Panc1 (cell line): ENCODE data around the gene CTSS. TPM values are rescaled to one million over a fixed set of nuclear protein-coding genes. Genes with fewer than 3 reads are reported as not detected.
A peak's percentile ranks its signal among the peaks of the same experiment; 100 is the strongest.

Source experiments
- ATAC-seq: fragments of 200-7000 bp; cut with Tn5 transposase; 2 replicates; pipeline ENCODE4 v1.9.1; 2020; ENCODE audit warnings: mild to moderate bottlenecking, moderate library complexity
- Bru-seq: library from RNA; stranded (reverse); fragments of 400-500 nt; gene quantifications from one replicate; lab custom pipeline; 2021; lab: Mats Ljungman, UMichigan
- BruChase-seq, 2 experiments: library from RNA; stranded (reverse); fragments of 400-500 nt; gene quantifications; one replicate each; lab custom pipeline; 2021; lab: Mats Ljungman, UMichigan
- BruUV-seq: library from RNA; stranded (reverse); fragments of 400-500 nt; replicated peaks from 2 replicates; lab custom pipeline; 2021; lab: Mats Ljungman, UMichigan
- CTCF ChIA-PET: fragments of 300-600 bp; sonication (Branson Sonifier 250); formaldehyde crosslinking; loops from one replicate; lab custom pipeline; 2022; ENCODE audit warnings: antibody characterized with exemption; lab: Charles Lee
- POLR2A ChIA-PET: fragments of 300-600 bp; sonication (Branson Sonifier 250); formaldehyde crosslinking; loops from one replicate; lab custom pipeline; 2022; ENCODE audit warnings: antibody characterized with exemption; lab: Charles Lee
- DNase-seq: peaks from one replicate; pipeline ENCODE4 v3.0.0-alpha.2; 2010; ENCODE audit warnings: low read depth, low spot score
- H3K27ac ChIP-seq: 2 replicates; pipeline ENCODE4 v1.5.1; 2011; ENCODE audit warnings: mild to moderate bottlenecking, low read length, inconsistent platforms
- H3K27me3 ChIP-seq: fragments of 200-500 bp; sonication (Bioruptor generic); 2 replicates; pipeline ENCODE4 v1.6.0; 2014; ENCODE audit warnings: low read length, inconsistent platforms; ENCODE audit not compliant: control insufficient read depth, insufficient read depth
- H3K36me3 ChIP-seq: fragments of 200-500 bp; sonication (Bioruptor generic); 2 replicates; pipeline ENCODE4 v1.5.1; 2014; ENCODE audit warnings: inconsistent platforms, mild to moderate bottlenecking, low read length, moderate library complexity; ENCODE audit not compliant: control insufficient read depth, insufficient read depth
- H3K4me1 ChIP-seq: 2 replicates; pipeline ENCODE4 v1.5.1; 2011; ENCODE audit warnings: inconsistent platforms, mild to moderate bottlenecking, low read length, moderate library complexity; ENCODE audit not compliant: control insufficient read depth, insufficient read depth
- H3K4me3 ChIP-seq, 2 experiments: 2 replicates each; pipeline ENCODE4 v1.5.1; 2011 to 2012; ENCODE audit warnings: low read depth in 2 of 2, low read length in 2 of 2, mild to moderate bottlenecking in 2 of 2, inconsistent platforms in 1 of 2, moderate library complexity in 1 of 2
- H3K9me3 ChIP-seq: fragments of 200-500 bp; sonication (Bioruptor generic); 2 replicates; pipeline ENCODE4 v1.5.1; 2014; ENCODE audit warnings: low read depth, mild to moderate bottlenecking, inconsistent platforms, low read length, moderate library complexity; ENCODE audit not compliant: control insufficient read depth, insufficient read depth
- POLR2AphosphoS5 ChIP-seq: IDR thresholded peaks from 2 replicates; pipeline ENCODE4 v1.6.1; 2012; ENCODE audit warnings: mild to moderate bottlenecking, low read depth, low read length, moderate library complexity
- REST ChIP-seq, 2 experiments: IDR thresholded peaks; 2 replicates each; pipeline ENCODE4 v1.6.1; 2011 to 2012; ENCODE audit warnings: low read depth in 2 of 2, control low read depth in 1 of 2, low read length in 1 of 2, mild to moderate bottlenecking in 1 of 2, moderate library complexity in 1 of 2; ENCODE audit not compliant: insufficient read depth in 1 of 2
- SIN3A ChIP-seq: IDR thresholded peaks from 2 replicates; pipeline ENCODE4 v1.6.1; 2012; ENCODE audit warnings: low read depth, mild to moderate bottlenecking, low read length, moderate library complexity, borderline replicate concordance; ENCODE audit not compliant: insufficient read depth
- TCF7L2 ChIP-seq: IDR thresholded peaks from 2 replicates; pipeline ENCODE4 v1.6.1; 2011; ENCODE audit warnings: mild to moderate bottlenecking, low read depth, low read length, inconsistent platforms
- in situ Hi-C: cut with HindIII; loops from 2 replicates; pipeline ENCODE4 v1.10.0; 2016; ENCODE audit warnings: low sequenced_read_pairs, low pct_unique_long_range_greater_than_20kb
- intact Hi-C: fragments of 100-400 bp; cut with micrococcal nuclease; formaldehyde crosslinking; loops from one replicate; pipeline ENCODE4 v1.10.0; 2022; ENCODE audit not compliant: unreplicated experiment
- long read RNA-seq: library from polyadenylated mRNA; unstranded; transcript quantifications from one replicate; pipeline ENCODE4 v2.0.0, GENCODE V29; 2021; ENCODE audit not compliant: unreplicated experiment
- polyA plus RNA-seq: library from polyadenylated mRNA; unstranded; fragments of >200 nt; gene quantifications from one replicate; pipeline ENCODE4 v1.2.1, GENCODE V29; 2012; ENCODE audit warnings: missing spikeins; ENCODE audit not compliant: insufficient read length
- total RNA-seq: library from RNA; stranded (reverse); gene quantifications from one replicate; pipeline ENCODE4 v1.2.1, GENCODE V29; 2021; ENCODE audit not compliant: unreplicated experiment
- TF ChIP-seq, protein P1 (sequence below): fragments of 450-650 bp; IDR thresholded peaks from 2 replicates; pipeline ENCODE4 v1.5.1; 2017; ENCODE audit warnings: mild to moderate bottlenecking

Gene CTSS
- total RNA-seq (5.1 TPM), Bru-seq, nascent RNA (percentile 36 among the genes with signal in this experiment), BruChase-seq, experiment 1, labeled RNA remaining after a 2-hour chase (percentile 38 among the genes with signal in this experiment), BruChase-seq, experiment 2, labeled RNA remaining after a 6-hour chase (percentile 42 among the genes with signal in this experiment)
- 0.42 TPM for polyA plus RNA-seq
- long read RNA-seq, full-length matches to known transcripts, result 7 of 7 reads
- long read RNA-seq, partial matches to known transcripts, result 0 of 7 reads
- long read RNA-seq, other reads (novel, unspliced or antisense), result 0 of 7 reads

DNA sequence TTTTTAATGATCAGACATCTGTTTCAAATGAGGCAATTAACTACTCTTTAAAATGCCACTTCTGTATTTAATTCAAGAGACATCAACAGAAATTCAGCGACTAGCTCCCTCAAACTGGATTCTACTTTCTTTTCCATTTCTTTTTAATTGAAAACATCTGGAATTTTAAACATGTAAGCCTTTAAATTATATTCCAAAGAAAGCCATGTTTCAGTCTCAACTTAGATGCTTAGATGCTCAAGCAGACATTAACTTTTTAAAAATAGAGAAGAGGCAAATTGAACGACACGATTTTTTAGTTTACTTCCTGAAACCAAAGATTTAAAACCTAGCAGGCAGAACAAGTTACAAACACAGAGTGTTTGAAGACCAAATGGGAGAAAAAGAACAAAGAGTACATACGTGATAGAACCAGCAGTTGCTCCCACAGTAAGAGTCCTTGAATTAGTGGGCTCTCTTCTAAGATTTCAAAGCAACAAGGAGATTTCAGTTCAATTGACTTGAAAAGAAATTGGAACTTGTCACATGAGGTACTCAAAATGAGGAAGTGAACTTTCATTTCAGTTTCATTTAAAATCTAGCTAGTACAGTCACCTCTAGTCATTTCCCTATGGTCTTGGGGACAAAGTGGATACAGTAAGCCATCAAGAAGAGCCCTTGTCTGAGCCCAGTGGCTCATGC lies at the start of gene CTSS:
TSS of gene CTSS (minus strand) at position 483 of the 681 bp plus-strand sequence. CDS start 1,015 bp downstream, outside the sequence.
- ChIA-PET POLR2A (no interaction called here), CTCF (interaction anchor here (0.7 to 1.0 kb wide), 2 partner anchors 47 to 334 kb away, joined by 6 to 9 read pairs; no protein-coding TSS in a partner anchor)
- Histone ChIP-seq H3K27ac (peak within 1 kb of the TSS; percentile 54), H3K9me3 (0 out of 2 replicates have a peak, but pooled peaks cover 1% of the 10 kb centered on the region), H3K27me3 (no peaks in the 10 kb centered on the region), H3K36me3 (no peaks in the 10 kb centered on the region), H3K4me3 (peak within 1 kb of the TSS in 1 of 2 experiments; percentile 4; a peak in 1 of 4 replicates), H3K4me1 (no peaks in the 10 kb centered on the region; the same call in 1 of the 2 replicates)
- no peak for DNase-seq
- in situ Hi-C loops (no loop called here), intact Hi-C loops (no loop called here)
- no peak for ATAC-seq
- BruUV-seq, result no TSS peak
- TF ChIP-seq SIN3A (no peak), POLR2AphosphoS5 (no peak)

DNA sequence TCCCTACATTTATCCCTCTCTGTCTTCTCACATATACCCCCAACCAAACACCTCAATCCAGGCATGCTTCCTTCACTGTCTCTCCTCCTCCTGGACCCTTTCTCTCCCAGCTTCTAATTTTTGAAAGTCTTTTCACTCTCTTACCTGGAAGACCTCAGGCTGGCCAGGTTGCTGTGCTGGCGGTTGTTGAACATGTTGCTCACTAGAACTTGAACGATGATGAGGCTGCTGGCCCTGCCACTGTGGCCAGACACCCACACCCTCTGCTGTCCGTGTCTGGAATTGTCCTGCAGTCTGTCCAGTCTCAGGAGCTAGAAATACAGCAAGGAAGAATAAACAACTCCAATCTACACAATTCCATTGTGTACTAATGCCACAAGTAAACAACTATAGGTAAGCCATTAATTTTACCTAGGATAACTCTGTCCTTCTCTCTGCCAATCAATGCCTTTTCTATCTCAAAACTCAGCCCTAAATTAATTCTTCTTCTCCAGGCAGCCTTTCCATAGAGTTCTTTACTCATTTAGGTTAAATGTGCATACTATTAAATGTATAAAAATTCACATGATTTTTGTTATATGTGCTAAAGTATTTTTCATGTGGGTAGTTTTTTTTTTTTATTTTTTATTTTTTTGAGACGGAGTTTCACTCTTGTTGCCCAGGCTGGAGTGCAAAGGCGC lies 47.6 kb upstream of the CTSS start:
- CTCF ChIA-PET, result interaction anchor here (0.6 to 1.2 kb wide), 10 partner anchors 10 to 733 kb away, joined by 3 to 8 read pairs (median 3); no protein-coding TSS in a partner anchor
- Histone ChIP-seq H3K36me3 (peaks cover 16% of the 10 kb centered on the region), H3K27ac (no peak overlapping the region), H3K27me3 (no peaks in the 10 kb centered on the region), H3K9me3 (no peaks in the 10 kb centered on the region), H3K4me3 (no peak overlapping the region), H3K4me1 (no peaks in the 10 kb centered on the region)
- ATAC-seq, result peak; percentile 97
- in situ Hi-C loops, result no loop called here
- DNase-seq, result peak; percentile 42
- POLR2A ChIA-PET, result no interaction called here
- intact Hi-C loops, result loop anchor here (5.0 kb wide), 1 partner anchor 251 kb away; no protein-coding TSS in a partner anchor
- BruUV-seq, result no TSS peak
- TF ChIP-seq, protein P1, sequence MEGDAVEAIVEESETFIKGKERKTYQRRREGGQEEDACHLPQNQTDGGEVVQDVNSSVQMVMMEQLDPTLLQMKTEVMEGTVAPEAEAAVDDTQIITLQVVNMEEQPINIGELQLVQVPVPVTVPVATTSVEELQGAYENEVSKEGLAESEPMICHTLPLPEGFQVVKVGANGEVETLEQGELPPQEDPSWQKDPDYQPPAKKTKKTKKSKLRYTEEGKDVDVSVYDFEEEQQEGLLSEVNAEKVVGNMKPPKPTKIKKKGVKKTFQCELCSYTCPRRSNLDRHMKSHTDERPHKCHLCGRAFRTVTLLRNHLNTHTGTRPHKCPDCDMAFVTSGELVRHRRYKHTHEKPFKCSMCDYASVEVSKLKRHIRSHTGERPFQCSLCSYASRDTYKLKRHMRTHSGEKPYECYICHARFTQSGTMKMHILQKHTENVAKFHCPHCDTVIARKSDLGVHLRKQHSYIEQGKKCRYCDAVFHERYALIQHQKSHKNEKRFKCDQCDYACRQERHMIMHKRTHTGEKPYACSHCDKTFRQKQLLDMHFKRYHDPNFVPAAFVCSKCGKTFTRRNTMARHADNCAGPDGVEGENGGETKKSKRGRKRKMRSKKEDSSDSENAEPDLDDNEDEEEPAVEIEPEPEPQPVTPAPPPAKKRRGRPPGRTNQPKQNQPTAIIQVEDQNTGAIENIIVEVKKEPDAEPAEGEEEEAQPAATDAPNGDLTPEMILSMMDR, result peak; percentile 89
- TF ChIP-seq POLR2AphosphoS5, result no peak

DNA sequence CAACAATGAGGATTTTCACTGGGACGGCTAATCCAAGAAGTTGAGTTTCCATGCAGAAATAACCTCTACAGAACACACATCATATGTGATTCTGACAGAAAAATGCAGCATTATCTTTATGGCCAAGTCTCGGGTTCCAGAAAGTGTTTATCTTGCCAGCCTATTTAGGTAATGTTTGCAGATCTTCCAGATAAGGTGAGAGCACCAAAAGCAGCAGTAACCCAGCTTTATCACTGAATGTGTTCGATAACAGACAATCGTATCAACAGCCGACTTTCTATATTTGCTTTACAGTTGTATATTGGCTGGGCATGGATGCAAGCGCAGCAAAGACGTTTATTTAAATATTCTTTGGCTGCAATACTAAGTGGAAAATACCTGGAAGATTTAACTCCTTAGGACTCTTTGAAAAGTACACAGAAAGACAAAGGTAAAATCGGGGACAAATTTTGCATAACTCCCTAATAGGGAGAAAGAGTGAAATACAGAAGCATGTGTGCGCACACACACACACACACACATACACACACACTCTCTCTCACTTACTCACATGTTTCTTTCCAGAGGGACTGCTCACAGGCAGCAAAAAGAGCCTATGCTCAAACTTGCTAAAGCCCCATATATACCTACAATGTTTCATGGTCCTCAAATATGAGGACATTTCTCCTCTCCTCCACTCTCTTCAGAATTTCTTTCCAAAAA lies 45.5 kb upstream of the CTSS start:
- no peaks in the 10 kb centered on the region for H3K4me1 ChIP-seq
- no peak for ATAC-seq
- no peak for DNase-seq
- intact Hi-C loops (loop anchor here (5.0 kb wide), 1 partner anchor 249 kb away; no protein-coding TSS in a partner anchor), in situ Hi-C loops (no loop called here)
- H3K27ac ChIP-seq, result no peak overlapping the region
- CTCF ChIA-PET, result no interaction called here
- no peak overlapping the region for H3K4me3 ChIP-seq
- POLR2A ChIA-PET, result no interaction called here
- H3K27me3 ChIP-seq, result no peaks in the 10 kb centered on the region
- H3K36me3 ChIP-seq, result peaks cover 16% of the 10 kb centered on the region
- TF ChIP-seq POLR2AphosphoS5 (no peak), REST (IDR thresholded peaks at IDR 0.05; ENCODE audit: insufficient read depth in 1 of 2, low read depth in 2 of 2, low read length in 1 of 2) (no peak), TCF7L2 (no peak), SIN3A (no peak)
- TF ChIP-seq, protein P1, result no peak
- H3K9me3 ChIP-seq, result no peaks in the 10 kb centered on the region
- no TSS peak for BruUV-seq
